Panc1 (cell line): ENCODE data around the gene RSRC2.

Experiments used
- CTCF ChIP-seq: fragments of 450-650 bp; IDR thresholded peaks from 2 replicates; pipeline ENCODE4 v1.5.1; 2017; ENCODE audit warnings: mild to moderate bottlenecking
- POLR2AphosphoS5 ChIP-seq: IDR thresholded peaks from 2 replicates; pipeline ENCODE4 v1.6.1; 2012; ENCODE audit warnings: mild to moderate bottlenecking, low read depth, low read length, moderate library complexity
- REST ChIP-seq, 2 experiments: IDR thresholded peaks; 2 replicates each; pipeline ENCODE4 v1.6.1; 2011 to 2012; ENCODE audit warnings: low read depth in 2 of 2, control low read depth in 1 of 2, low read length in 1 of 2, mild to moderate bottlenecking in 1 of 2, moderate library complexity in 1 of 2; ENCODE audit not compliant: insufficient read depth in 1 of 2
- SIN3A ChIP-seq: IDR thresholded peaks from 2 replicates; pipeline ENCODE4 v1.6.1; 2012; ENCODE audit warnings: low read depth, mild to moderate bottlenecking, low read length, moderate library complexity, borderline replicate concordance; ENCODE audit not compliant: insufficient read depth

GRCh38 chr12:122513660-122514059 is 13.1 kb downstream of the RSRC2 start:
- TF ChIP-seq CTCF: no peak
- TF ChIP-seq SIN3A: no peak
- no peak for TF ChIP-seq POLR2AphosphoS5
- TF ChIP-seq REST (IDR thresholded peaks at IDR 0.05; ENCODE audit: insufficient read depth in 1 of 2, low read depth in 2 of 2, low read length in 1 of 2): no peak
